Mesendoderm (in vitro differentiated cells): ENCODE results near the gene TBCD.

Experiments used
- DNase-seq: peaks from one replicate; pipeline ENCODE4 v3.0.0; 2013
- H2AK5ac ChIP-seq: 2 replicates; pipeline ENCODE4 v1.6.1; 2013; ENCODE audit warnings: low read length, inconsistent platforms
- H2BK120ac ChIP-seq: 2 replicates; pipeline ENCODE4 v1.6.1; 2013; ENCODE audit warnings: low read depth, mild to moderate bottlenecking, low read length, moderate library complexity, mixed read lengths
- H2BK15ac ChIP-seq: replicated peaks from 2 replicates; pipeline ENCODE4 v1.6.1; 2013; ENCODE audit warnings: low read depth, mild to moderate bottlenecking, moderate library complexity
- H2BK5ac ChIP-seq: 2 replicates; pipeline ENCODE4 v1.6.1; 2013; ENCODE audit warnings: low read length, inconsistent platforms
- H3K18ac ChIP-seq: 2 replicates; pipeline ENCODE4 v1.6.1; 2013; ENCODE audit warnings: mild to moderate bottlenecking, low read length, mixed read lengths
- H3K23ac ChIP-seq: one replicate; pipeline ENCODE4 v1.6.1; 2013; ENCODE audit warnings: low read length
- H3K27ac ChIP-seq: 2 replicates; pipeline ENCODE4 v1.5.1; 2013; ENCODE audit warnings: low read depth, mild to moderate bottlenecking, inconsistent platforms, low read length, moderate library complexity
- H3K27me3 ChIP-seq: 2 replicates; pipeline ENCODE4 v1.6.1; 2013; ENCODE audit warnings: low read length, control low read depth, mild to moderate bottlenecking, inconsistent platforms; ENCODE audit not compliant: insufficient read depth, poor library complexity
- H3K36me3 ChIP-seq: 2 replicates; pipeline ENCODE4 v1.6.1; 2013; ENCODE audit warnings: low read length, inconsistent platforms; ENCODE audit not compliant: control insufficient read depth, insufficient read depth
- H3K4ac ChIP-seq: one replicate; pipeline ENCODE4 v1.6.1; 2013; ENCODE audit warnings: low read depth, mild to moderate bottlenecking, low read length, moderate library complexity
- H3K4me1 ChIP-seq: 2 replicates; pipeline ENCODE4 v1.6.1; 2013; ENCODE audit warnings: low read depth, low read length, inconsistent platforms; ENCODE audit not compliant: control insufficient read depth
- H3K4me2 ChIP-seq: 2 replicates; pipeline ENCODE4 v1.6.1; 2013; ENCODE audit warnings: low read length
- H3K4me3 ChIP-seq: 2 replicates; pipeline ENCODE4 v1.5.1; 2013; ENCODE audit warnings: mild to moderate bottlenecking, low read length
- H3K56ac ChIP-seq: one replicate; pipeline ENCODE4 v1.6.1; 2013; ENCODE audit warnings: low read length
- H3K79me1 ChIP-seq: 2 replicates; pipeline ENCODE4 v1.6.1; 2013; ENCODE audit warnings: low read length, inconsistent platforms
- H3K79me2 ChIP-seq: 2 replicates; pipeline ENCODE4 v1.6.1; 2013; ENCODE audit warnings: mild to moderate bottlenecking, low read length; ENCODE audit not compliant: control insufficient read depth, insufficient read depth
- H3K9ac ChIP-seq: 2 replicates; pipeline ENCODE4 v1.6.1; 2013; ENCODE audit warnings: low read length, inconsistent platforms
- H4K5ac ChIP-seq: one replicate; pipeline ENCODE4 v1.6.1; 2013; ENCODE audit warnings: low read length
- H4K8ac ChIP-seq: one replicate; pipeline ENCODE4 v1.6.1; 2013; ENCODE audit warnings: low read depth, mild to moderate bottlenecking, control low read depth, low read length, moderate library complexity
- WGBS: extraction: QIAGEN DNeasy Blood & Tissue Kit; methylation state at CpG from one replicate; pipeline ENCODE4 v1.1.7; 2013; ENCODE audit warnings: low lambda C conversion rate, missing lambda C conversion rate; ENCODE audit not compliant: insufficient coverage; ENCODE audit errors: extremely low coverage; 5-methylcytosine and 5-hydroxymethylcytosine counted together

Gene TBCD

DNA sequence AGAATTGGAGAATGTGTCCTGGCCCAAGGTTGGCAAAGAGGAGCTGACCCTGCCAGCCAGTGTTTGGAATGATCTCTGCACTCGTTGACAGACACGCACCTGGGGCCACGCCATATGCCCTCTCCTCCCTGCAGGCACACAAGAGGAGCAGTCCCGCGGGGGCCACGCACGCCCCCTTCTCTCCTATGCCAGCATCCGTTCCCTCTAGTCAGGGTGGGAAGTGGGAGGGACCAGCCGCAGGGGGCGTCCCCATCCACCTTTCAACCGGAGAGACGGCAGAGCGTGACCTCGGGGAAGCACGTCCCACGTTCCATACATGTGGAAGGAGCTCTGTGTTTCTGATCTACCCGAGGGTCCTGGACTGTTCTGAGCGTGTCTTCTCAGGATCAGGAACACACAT lies 174.9 kb downstream of the TBCD start:
- Histone ChIP-seq H3K4me2 (no peak overlapping the region), H3K79me2 (no peaks in the 10 kb centered on the region), H4K8ac (no peak overlapping the region), H3K56ac (no peak overlapping the region), H3K4me3 (no peak overlapping the region), H3K79me1 (no peaks in the 10 kb centered on the region), H3K18ac (no peak overlapping the region), H3K36me3 (peaks cover 8% of the 10 kb centered on the region), H3K4me1 (no peaks in the 10 kb centered on the region), H3K4ac (no peak overlapping the region), H3K9ac (no peak overlapping the region), H3K27ac (no peak overlapping the region), H2BK5ac (no peak overlapping the region), H2BK15ac (no peak overlapping the region), H2BK120ac (no peak overlapping the region), H3K23ac (no peak overlapping the region), H4K5ac (no peak overlapping the region), H2AK5ac (no peak overlapping the region), H3K27me3 (no peaks in the 10 kb centered on the region)
- DNase-seq, result no peak
- no CpG with 5 or more reads among the region's 18 CpGs for WGBS

- DNase-seq, result no peak
- Histone ChIP-seq H2BK15ac (no peak overlapping the region), H3K23ac (no peak overlapping the region), H3K18ac (no peak overlapping the region), H4K5ac (no peak overlapping the region), H3K79me1 (no peaks in the 10 kb centered on the region), H3K4me2 (no peak overlapping the region), H3K27ac (no peak overlapping the region), H4K8ac (no peak overlapping the region), H3K4me1 (no peaks in the 10 kb centered on the region), H3K79me2 (no peaks in the 10 kb centered on the region), H3K56ac (no peak overlapping the region), H3K27me3 (no peaks in the 10 kb centered on the region), H3K4me3 (no peak overlapping the region), H2BK120ac (no peak overlapping the region), H3K4ac (no peak overlapping the region), H3K36me3 (peaks cover 8% of the 10 kb centered on the region), H2BK5ac (no peak overlapping the region), H3K9ac (no peak overlapping the region), H2AK5ac (no peak overlapping the region)
- WGBS, result no CpG with 5 or more reads among the region's 17 CpGs
These were observed 175.4 kb downstream of the TBCD start for GRCh38 chr17:82927311-82927660.

- no peak overlapping the region for H2BK120ac ChIP-seq
- H2AK5ac ChIP-seq, result no peak overlapping the region
- no peak for DNase-seq
- no peaks in the 10 kb centered on the region for H3K27me3 ChIP-seq
- no peak overlapping the region for H2BK15ac ChIP-seq
- no peak overlapping the region for H3K4ac ChIP-seq
- no peaks in the 10 kb centered on the region for H3K4me1 ChIP-seq
- H4K5ac ChIP-seq, result no peak overlapping the region
- H3K4me3 ChIP-seq, result no peak overlapping the region
- H3K23ac ChIP-seq, result no peak overlapping the region
- no peaks in the 10 kb centered on the region for H3K79me2 ChIP-seq
- no peaks in the 10 kb centered on the region for H3K79me1 ChIP-seq
- H3K18ac ChIP-seq, result no peak overlapping the region
- no peak overlapping the region for H3K27ac ChIP-seq
- H3K36me3 ChIP-seq, result peaks cover 8% of the 10 kb centered on the region
- H3K56ac ChIP-seq, result no peak overlapping the region
- no CpG with 5 or more reads among the region's 34 CpGs for WGBS
- H2BK5ac ChIP-seq, result no peak overlapping the region
- H3K9ac ChIP-seq, result no peak overlapping the region
- no peak overlapping the region for H4K8ac ChIP-seq
- no peak overlapping the region for H3K4me2 ChIP-seq
These were observed 176.1 kb downstream of the TBCD start for GRCh38 chr17:82927661-82928601.

DNA sequence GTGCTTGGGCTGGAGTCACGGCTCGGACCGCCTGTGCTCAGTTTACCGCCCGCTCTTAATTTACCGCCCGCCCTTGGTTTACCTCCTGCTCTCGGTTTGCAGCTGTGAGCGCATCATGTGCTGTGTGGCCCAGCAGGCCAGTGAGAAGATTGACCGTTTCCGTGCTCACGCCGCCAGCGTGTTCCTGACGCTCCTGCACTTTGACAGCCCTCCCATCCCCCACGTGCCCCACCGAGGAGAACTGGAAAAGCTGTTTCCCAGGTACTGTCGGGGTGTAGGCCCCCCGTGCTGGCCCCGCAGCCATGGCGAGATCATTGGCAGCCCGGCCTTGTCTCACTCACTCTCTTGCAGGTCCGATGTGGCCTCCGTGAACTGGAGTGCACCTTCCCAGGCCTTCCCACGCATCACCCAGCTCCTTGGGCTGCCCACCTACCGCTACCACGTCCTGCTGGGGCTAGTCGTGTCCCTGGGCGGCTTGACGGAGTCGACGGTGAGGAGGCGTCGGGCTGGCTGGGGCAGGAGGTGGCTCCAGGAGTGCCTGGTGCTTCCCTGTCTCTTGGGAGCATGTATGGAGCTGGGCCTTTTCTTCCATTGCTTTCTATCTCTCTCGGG lies 177.3 kb downstream of the TBCD start:
- Histone ChIP-seq H2BK15ac (no peak overlapping the region), H3K23ac (no peak overlapping the region), H3K56ac (no peak overlapping the region), H3K4me2 (no peak overlapping the region), H3K4ac (no peak overlapping the region), H3K27me3 (no peaks in the 10 kb centered on the region), H2BK5ac (no peak overlapping the region), H3K9ac (no peak overlapping the region), H3K36me3 (peaks cover 8% of the 10 kb centered on the region), H3K4me1 (no peaks in the 10 kb centered on the region), H3K27ac (no peak overlapping the region), H4K8ac (no peak overlapping the region), H4K5ac (no peak overlapping the region), H2AK5ac (no peak overlapping the region), H3K4me3 (no peak overlapping the region), H2BK120ac (no peak overlapping the region), H3K79me1 (no peaks in the 10 kb centered on the region), H3K18ac (no peak overlapping the region), H3K79me2 (no peaks in the 10 kb centered on the region)
- no CpG with 5 or more reads among the region's 35 CpGs for WGBS
- DNase-seq, result no peak

GRCh38 chr17:82929676-82930042 lies 177.8 kb downstream of the TBCD start:
- WGBS, result no CpG with 5 or more reads among the region's 9 CpGs
- Histone ChIP-seq H3K27me3 (no peaks in the 10 kb centered on the region), H4K8ac (no peak overlapping the region), H3K23ac (no peak overlapping the region), H3K56ac (no peak overlapping the region), H2BK15ac (no peak overlapping the region), H3K4ac (no peak overlapping the region), H3K4me2 (no peak overlapping the region), H4K5ac (no peak overlapping the region), H3K4me3 (no peak overlapping the region), H2BK5ac (no peak overlapping the region), H3K18ac (no peak overlapping the region), H3K27ac (no peak overlapping the region), H2BK120ac (no peak overlapping the region), H3K9ac (no peak overlapping the region), H2AK5ac (no peak overlapping the region), H3K79me2 (no peaks in the 10 kb centered on the region), H3K79me1 (no peaks in the 10 kb centered on the region), H3K36me3 (peaks cover 6% of the 10 kb centered on the region), H3K4me1 (no peaks in the 10 kb centered on the region)
- no peak for DNase-seq
